GM18951 (cell line): ENCODE results near the gene SRC.
A peak's percentile ranks its signal among the peaks of the same experiment; 100 is the strongest.

Experiments
- POLR2A ChIP-seq: IDR thresholded peaks from 4 replicates; pipeline ENCODE4 v1.6.1; 2011; ENCODE audit warnings: mild to moderate bottlenecking; ENCODE audit not compliant: insufficient read length, insufficient read depth; ENCODE audit errors: extremely low read depth
- in situ Hi-C: fragments of 300-500 bp; cut with MboI; formaldehyde crosslinking; loops from one replicate; pipeline ENCODE4 v1.12.0; 2022; ENCODE audit warnings: low sequenced_read_pairs, mixed read lengths, inconsistent platforms; ENCODE audit not compliant: unreplicated experiment

SRC gene

DNA sequence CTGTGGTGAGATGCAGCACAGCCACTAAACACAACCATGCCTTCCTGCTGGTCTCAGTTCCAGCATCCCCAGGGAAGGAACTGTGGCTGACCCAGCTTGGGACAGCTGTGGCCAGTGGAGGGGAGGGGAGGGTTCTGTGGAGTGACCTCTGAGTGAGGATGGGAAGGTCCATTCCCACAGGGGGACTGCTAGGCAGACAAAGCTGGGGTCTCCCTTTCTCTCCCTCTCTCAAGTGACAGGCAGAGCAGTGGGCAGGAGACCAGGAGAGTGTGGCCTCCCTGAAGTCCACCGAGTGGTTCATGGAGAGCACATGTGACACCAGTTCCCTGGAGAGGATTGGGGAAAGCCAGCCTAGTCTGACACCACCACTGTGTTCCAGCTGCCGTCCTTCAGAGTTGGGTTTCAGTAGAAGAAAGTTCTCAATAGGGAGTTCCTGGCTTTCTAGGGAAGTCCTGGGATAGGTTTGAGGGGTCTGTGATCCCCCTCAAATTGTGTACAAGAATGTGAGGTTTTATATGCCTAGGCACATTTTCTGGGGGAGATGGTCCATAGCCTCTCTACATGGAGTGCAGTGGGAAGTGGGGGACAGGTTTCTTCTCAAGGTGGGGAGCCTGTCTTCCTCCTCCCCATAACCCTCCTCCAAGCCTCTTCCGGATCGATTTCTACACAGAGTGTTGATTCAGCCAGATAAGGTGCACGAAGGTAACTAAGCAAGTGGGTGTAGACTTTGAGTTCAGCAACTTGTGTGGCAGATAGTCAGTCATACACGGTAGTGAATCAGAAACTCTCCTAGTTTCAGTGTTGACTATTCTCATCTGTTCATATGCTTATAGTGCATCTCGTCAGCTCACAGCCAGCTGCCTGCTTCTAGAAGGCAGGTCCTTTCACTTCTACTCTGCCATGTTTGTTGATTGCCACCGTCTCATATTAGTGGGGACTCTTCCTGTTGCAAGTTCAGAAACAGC lies 37.6 kb upstream of the SRC start:
- no peak for TF ChIP-seq POLR2A
- in situ Hi-C loops: no loop called here

DNA sequence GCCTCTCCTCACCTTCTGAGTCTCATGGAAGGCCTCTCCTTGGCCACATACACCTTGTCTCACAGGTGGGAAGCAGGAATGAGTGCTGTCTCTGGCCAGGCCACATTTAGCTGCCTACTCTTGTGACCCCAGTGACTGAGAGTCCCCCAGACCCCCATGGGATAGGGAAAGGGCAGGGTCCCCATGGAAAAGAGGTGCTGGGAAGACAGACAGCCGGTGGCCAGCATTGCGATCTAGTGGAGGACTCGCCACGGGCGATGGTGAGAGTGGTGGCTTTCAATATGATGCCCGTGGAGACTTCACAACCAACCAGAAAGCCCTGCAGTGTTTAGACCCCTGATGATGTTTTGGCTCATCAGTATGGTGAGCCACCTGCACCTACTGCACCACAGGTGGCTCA lies 36.6 kb upstream of the SRC start:
- TF ChIP-seq POLR2A: no peak
- in situ Hi-C loops: no loop called here

DNA sequence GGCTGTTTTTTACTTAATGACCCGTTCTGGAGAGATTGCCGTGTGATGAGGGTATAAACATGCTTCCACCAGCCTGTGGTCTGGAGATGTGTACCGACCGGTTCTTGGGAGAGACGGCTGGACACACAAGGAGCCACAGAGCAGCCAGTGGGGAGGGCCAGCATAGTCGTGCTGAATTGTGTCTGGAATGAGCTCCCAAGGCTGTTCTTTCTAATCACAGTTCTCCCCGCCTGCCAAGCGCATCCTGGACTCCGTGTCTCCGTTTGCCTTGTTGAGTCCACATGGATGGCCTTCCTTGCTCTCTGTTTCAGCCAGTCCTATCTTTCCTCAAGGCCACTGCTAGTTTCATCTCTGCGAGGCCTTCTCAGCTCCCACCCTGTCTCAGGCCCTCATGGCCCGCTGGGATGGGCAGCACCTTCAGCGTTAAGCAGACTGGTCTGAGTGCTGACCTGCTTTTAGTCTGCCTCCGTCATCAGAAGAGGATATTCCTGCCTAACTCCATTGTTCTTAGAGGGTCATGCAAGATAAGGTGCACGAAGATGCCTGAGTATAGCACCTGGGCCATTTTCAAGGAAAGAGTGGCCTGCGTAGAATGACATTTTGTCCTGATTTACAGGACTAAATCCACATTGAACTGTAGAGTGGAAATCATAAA lies 35.9 kb upstream of the SRC start:
- in situ Hi-C loops: no loop called here

DNA sequence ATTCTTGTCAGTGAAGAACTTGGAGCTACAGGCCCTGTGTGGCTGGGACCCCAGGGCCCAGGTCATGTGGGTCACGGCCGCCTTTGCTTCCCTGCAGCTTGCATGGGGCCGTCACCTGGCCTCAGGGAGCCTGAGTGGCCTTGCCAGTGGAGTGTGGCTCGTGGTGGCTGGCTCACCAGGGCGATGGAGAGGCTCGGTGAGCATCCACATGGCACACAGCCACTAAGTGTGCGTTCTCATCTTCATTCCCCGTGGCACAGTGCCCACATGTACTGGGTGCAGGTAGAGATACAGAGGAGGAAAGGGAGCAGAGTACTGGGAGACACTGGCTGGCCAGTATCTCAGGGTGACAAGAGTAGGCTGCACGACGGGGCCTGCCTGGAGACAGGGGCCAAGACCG lies 35.0 kb upstream of the SRC start:
- in situ Hi-C loops: no loop called here

More for the DNA sequence above, 35.9 kb upstream of the SRC start:
- no peak for TF ChIP-seq POLR2A

DNA sequence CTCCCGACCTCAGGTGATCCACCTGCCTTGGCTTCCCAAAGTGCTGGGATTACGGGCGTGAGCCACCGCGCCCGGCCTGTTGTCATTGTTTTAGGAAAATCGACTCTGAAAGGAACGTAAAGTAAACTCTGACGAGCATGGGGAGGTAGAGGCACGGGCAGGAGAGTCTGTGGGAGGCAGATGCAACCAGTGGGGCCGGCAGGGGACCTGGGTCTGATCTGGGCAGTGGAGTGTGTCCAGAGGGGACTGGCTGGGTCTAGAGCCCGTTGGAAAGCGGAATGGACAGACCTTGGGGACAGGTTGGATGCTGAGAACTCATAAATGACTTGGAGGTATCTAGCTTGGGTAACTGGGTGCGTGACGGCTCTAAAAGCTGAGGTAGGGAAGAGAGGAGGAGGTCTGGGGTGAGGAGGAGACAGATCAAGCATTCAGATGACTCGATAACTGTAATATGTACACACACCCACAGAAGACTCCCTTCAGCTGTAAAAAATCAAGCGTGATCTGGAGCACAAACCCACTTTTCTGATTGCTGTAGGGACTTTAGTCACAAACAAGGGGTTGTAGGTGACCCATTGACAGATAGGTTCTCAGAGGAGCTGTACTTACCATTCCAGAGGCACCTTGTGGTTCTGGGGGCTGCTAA lies 34.1 kb upstream of the SRC start:
- in situ Hi-C loops: no loop called here
- no peak for TF ChIP-seq POLR2A

More for the DNA sequence above, 35.0 kb upstream of the SRC start:
- TF ChIP-seq POLR2A: no peak

DNA sequence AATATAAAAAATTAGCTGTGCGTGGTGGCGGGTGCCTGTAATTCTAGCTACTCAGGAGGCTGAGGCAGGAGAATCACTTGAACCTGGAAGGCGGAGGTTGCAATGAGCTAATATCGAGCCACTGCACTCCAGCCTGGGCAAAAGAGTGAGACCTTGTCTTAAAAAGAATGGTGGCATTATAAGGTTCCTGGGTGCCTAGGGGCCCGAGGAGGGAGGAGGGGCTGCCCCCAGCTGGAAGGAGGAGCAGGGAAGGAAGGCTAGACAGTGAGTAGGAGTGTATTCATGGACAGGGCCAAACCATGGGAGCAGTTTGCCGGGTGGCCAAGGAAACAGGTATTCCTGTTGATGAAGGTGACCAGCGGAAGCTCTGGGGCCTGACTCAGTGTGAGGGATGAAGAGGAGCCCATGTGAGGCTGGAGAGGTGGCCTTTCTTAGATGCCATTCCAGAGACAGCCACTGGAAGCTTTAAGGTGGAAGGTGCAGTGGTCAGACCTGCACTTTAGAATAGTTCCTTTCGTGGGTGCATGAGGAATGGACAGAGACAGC lies 32.3 kb upstream of the SRC start:
- TF ChIP-seq POLR2A: no peak
- in situ Hi-C loops: no loop called here

DNA sequence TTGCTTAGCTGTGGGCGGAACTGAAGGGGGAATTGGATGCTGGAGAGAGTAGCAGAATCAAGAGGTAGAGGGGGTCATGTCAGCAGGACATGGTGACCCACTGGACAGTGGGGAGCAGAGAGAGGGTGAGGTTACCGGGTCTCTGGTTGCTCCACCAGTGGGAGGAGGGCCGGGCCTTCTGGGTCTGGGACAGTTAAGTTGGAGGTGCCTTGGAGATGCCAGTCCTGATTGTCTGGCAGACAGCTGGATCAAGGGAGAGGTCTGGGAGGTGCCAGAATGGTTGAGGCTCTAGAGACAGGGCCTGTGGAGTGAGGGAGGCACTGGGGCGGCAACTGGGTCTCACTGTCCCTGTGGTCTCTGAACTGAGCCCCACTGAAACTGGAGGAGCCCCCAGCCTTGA lies 31.8 kb upstream of the SRC start:
- in situ Hi-C loops: no loop called here
- TF ChIP-seq POLR2A: no peak

DNA sequence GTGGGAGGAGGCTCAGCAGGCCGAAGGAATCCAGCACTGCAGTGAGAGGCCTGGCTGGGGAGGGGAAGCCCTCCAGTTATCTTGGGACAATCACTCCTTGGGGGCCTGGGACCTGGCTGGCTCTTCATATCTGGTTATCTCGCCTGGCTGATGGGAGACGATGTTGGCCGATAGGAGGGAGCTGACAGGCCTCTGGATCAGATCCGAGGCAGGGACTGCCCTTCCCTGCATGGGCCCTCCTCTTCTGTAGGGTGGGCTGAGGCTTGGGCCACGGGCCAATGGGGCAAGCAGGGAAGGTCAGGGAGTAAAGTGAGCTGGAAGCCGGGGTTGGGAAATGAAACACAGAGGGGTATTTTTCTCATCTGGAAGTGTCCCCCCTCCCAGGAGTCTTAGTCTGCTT lies 31.3 kb upstream of the SRC start:
- in situ Hi-C loops: no loop called here
- TF ChIP-seq POLR2A: no peak

DNA sequence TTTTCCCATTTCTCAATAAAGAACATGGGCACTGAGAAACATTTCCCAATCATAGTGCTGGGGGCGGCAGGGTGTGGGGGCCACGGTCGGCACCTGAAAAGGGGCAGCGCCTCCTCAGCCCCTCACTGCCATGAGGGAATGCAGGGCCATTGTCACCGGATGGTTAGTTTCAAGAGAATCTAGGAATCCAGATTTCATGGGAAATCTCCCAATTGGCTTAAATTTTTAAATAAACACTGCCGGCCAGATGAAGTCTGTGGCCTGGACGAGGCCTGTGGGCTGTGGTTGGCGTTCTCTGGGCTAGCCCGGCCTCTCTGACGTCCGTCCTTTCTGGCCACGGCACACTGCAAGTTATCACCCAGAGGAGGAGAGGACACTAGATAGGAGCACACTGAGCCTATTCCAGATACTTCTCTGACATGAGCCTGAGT lies 30.9 kb upstream of the SRC start:
- in situ Hi-C loops: no loop called here
- TF ChIP-seq POLR2A: no peak

DNA sequence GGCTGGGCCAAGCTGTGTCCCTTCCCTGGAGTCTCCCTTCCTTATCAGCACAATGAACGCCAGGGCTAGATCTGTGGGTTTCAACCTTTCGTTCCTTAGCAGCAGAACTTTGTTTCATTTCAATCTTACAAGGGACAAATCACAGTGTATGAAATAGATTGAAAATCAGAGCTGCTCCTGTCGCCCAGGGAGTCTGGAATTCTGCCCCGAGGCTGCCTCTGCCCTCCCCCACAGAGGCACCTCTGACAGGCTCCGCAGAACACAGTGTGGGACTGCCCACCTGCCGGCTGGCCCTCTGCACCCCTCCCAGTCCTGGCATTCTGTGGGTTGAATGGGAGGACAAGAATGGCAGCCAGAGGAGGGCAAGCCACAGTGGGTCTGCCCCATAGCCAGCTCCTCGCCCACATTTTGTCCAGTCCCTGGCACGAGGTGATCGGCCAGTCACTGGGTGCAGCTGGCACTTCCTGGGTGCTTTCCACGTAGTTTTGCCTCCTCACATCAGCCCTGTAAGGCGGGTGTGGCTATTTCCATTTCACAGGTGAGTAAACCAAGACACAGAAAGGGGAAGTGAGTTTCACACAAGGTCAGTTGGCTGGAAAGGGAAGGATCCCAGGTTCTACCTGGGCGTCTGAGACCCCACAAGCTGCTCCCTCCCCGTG lies 30.4 kb upstream of the SRC start:
- in situ Hi-C loops: no loop called here
- TF ChIP-seq POLR2A: peak; percentile 26

DNA sequence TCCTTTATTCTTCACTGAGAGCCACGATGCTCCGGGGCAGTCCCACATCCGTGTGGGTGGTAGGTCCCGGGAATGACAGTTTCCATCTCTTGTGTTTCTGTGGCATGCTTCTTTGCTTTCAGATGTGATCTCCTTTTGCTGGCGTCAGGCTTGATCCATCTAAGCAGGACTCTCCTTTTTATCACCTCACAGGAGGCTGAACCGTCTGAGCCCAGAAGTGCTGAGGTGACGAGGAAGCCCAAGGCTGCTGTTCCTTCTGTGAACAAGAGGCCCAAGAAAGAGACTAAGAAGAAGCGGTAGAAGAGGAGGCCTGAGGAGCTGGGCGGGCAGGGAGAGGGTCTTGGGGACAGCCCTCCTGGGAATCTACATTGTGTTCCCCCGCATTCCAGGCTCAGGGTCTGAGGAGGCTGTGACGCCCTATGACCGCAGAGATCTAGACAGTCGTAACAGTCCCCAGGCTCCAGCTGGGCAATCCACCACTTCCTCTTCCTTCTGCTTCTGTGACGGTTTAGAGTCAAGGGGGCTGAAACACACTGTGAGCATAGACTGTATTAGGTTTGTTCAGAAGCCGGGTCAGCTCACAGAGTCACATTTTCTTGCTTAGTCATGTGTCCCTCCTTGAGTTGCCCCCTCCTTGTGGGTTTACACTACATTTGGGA lies 29.7 kb upstream of the SRC start:
- in situ Hi-C loops: no loop called here
- TF ChIP-seq POLR2A: peak; percentile 4

DNA sequence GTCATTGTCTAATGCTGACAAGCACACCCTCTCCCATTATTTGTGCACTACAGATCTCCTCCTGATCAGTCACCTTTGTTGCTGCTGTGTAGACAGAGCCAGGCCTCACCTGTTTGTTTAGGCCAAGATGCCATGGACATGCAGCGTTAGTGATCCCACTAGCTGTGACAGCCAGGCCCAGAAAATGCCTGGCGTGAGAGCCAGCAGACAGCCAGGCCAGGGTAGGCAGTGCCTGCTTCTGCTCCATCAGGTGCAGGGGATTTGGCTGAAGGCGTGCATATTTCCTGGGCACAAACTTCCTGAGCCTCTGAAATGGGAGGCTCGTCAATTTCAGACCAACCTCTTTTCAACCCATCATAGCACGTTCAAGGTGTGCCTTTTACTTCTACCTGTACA lies 29.2 kb upstream of the SRC start:
- TF ChIP-seq POLR2A: no peak
- in situ Hi-C loops: no loop called here
